Right lobe of liver (tissue), 4 donors: ENCODE measurements around the gene GYG2.

ENCODE experiments used
- POLR2A ChIP-seq: fragments of 450-650 bp; IDR thresholded peaks from one replicate; pipeline ENCODE4 v1.6.1; 2017; ENCODE audit warnings: antibody characterized with exemption, mild to moderate bottlenecking
- TF ChIP-seq, protein P1 (sequence below), 4 donors: fragments of 200-600 bp in 3 of 4; fragments of 450-650 bp in 1 of 4; IDR thresholded peaks; one replicate each; pipeline versions ENCODE4 v1.5.1 to v1.8.0; 2016 to 2022; ENCODE audit warnings: antibody characterized with exemption in 4 of 4, mild to moderate bottlenecking in 2 of 4
- donor health status: DM: no; HTN: no; CAD: no.
- donor health status: DM: no; HTN: no; CAD: no.
- donor health status: DM: no; HTN: yes; CAD: no.

DNA sequence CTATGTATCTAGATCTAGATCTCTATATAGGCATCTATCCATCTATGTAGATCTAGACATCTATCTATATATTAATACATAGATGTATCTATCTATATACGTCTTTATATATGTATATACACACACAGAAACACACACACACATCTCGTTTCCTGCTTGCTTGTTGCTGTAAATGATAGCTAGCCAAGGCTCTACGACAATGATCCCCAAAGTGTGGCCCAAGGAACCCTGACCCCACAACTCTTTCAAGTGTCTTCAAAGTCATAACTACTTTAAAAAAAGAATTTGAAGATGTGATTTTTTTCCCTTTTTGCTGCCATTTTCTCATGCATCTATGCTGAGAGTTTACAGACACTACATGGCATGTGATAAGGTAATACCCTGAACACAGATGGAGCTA lies 28.8 kb downstream of the GYG2 start:
- TF ChIP-seq, protein P1, sequence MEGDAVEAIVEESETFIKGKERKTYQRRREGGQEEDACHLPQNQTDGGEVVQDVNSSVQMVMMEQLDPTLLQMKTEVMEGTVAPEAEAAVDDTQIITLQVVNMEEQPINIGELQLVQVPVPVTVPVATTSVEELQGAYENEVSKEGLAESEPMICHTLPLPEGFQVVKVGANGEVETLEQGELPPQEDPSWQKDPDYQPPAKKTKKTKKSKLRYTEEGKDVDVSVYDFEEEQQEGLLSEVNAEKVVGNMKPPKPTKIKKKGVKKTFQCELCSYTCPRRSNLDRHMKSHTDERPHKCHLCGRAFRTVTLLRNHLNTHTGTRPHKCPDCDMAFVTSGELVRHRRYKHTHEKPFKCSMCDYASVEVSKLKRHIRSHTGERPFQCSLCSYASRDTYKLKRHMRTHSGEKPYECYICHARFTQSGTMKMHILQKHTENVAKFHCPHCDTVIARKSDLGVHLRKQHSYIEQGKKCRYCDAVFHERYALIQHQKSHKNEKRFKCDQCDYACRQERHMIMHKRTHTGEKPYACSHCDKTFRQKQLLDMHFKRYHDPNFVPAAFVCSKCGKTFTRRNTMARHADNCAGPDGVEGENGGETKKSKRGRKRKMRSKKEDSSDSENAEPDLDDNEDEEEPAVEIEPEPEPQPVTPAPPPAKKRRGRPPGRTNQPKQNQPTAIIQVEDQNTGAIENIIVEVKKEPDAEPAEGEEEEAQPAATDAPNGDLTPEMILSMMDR (IDR thresholded peaks at IDR 0.05) = no peak
- TF ChIP-seq POLR2A = no peak
